WTC11 (cell line): ENCODE data around the gene MCCC1.

Experiments used
- CREM ChIP-seq: sonication (generic); formaldehyde crosslinking; IDR thresholded peaks from 2 replicates; pipeline ENCODE4 v1.8.1; 2022; ENCODE audit warnings: mild to moderate bottlenecking, missing genetic modification reagents, moderate library complexity
- CTCF ChIP-seq: fragments of 200-600 bp; IDR thresholded peaks from 2 replicates; pipeline ENCODE4 v1.8.0; 2022; ENCODE audit warnings: antibody characterized with exemption
- HMGXB4 ChIP-seq: sonication (generic); formaldehyde crosslinking; IDR thresholded peaks from 2 replicates; pipeline ENCODE4 v1.8.1; 2023; ENCODE audit warnings: mild to moderate bottlenecking, moderate library complexity, missing genetic modification reagents
- IRF1 ChIP-seq: sonication (generic); formaldehyde crosslinking; IDR thresholded peaks from 2 replicates; pipeline ENCODE4 v1.8.0; 2023; ENCODE audit warnings: missing genetic modification reagents
- TEAD4 ChIP-seq: sonication (generic); formaldehyde crosslinking; IDR thresholded peaks from 2 replicates; pipeline ENCODE4 v1.8.0; 2022; ENCODE audit warnings: mild to moderate bottlenecking, missing genetic modification reagents
- TP53 ChIP-seq: sonication (generic); formaldehyde crosslinking; IDR thresholded peaks from 2 replicates; pipeline ENCODE4 v1.8.1; 2023; ENCODE audit warnings: mild to moderate bottlenecking, missing genetic modification reagents

GRCh38 chr3:183148056-183148455 is 48.8 kb upstream of the MCCC1 start:
- TF ChIP-seq CTCF: no peak
- no peak for TF ChIP-seq HMGXB4 (CRISPR knock-in tag)
- no peak for TF ChIP-seq IRF1
- no peak for TF ChIP-seq TEAD4 (CRISPR knock-in tag)
- TF ChIP-seq TP53 (CRISPR knock-in tag): no peak
- TF ChIP-seq CREM (CRISPR knock-in tag): no peak
